Endothelial cell of umbilical vein (primary cell): Measurements from ENCODE around the gene GPHB5. TPM values are rescaled to one million over a fixed set of nuclear protein-coding genes. Genes with fewer than 3 reads are reported as not detected.

Source experiments
- BruUV-seq: library from RNA; stranded (reverse); fragments of 400-500 nt; replicated peaks from 2 replicates; lab custom pipeline; 2021; lab: Mats Ljungman, UMichigan
- CTCF ChIA-PET: fragments of 300-600, 350-600 bp; sonication (Branson Sonifier 250); formaldehyde crosslinking; loops from one replicate; lab custom pipeline; 2021; ENCODE audit warnings: antibody characterized with exemption, inconsistent platforms; lab: Charles Lee
- POLR2A ChIA-PET: fragments of 300-600, 350-600 bp; sonication (Branson Sonifier 250); formaldehyde crosslinking; loops from one replicate; lab custom pipeline; 2021; ENCODE audit warnings: antibody characterized with exemption, inconsistent platforms; lab: Charles Lee
- DNase-seq: peaks from one replicate; pipeline ENCODE4 v3.0.0-alpha.2; 2011; ENCODE audit warnings: low read depth, low spot score
- FAIRE-seq: peaks from 2 replicates; lab custom pipeline; 2011; peaks lifted over from hg19 to GRCh38; lab: Jason Lieb, UNC
- H2AFZ ChIP-seq: 2 replicates; pipeline ENCODE4 v1.6.0; 2012; ENCODE audit warnings: low read depth, low read length, control low read depth, inconsistent platforms
- H3K27ac ChIP-seq: 2 replicates; pipeline ENCODE4 v1.5.1; 2011; ENCODE audit warnings: low read depth, mild to moderate bottlenecking, control low read depth, low read length, moderate library complexity; ENCODE audit not compliant: insufficient read depth
- H3K27me3 ChIP-seq, 2 experiments: 2 replicates each; pipeline versions ENCODE4 v1.6.0 to v1.6.1; 2011; ENCODE audit warnings: low read length in 2 of 2, mixed read lengths in 1 of 2; ENCODE audit not compliant: control insufficient read depth in 2 of 2, insufficient read depth in 2 of 2
- H3K36me3 ChIP-seq, 2 experiments: 2 replicates in 1 of 2; 3 replicates in 1 of 2; pipeline ENCODE4 v1.5.1; 2011; ENCODE audit warnings: low read length in 2 of 2, mild to moderate bottlenecking in 1 of 2, moderate library complexity in 1 of 2; ENCODE audit not compliant: control insufficient read depth in 2 of 2, insufficient read depth in 2 of 2; ENCODE audit errors: extremely low read depth in 1 of 2
- H3K4me1 ChIP-seq: 3 replicates; pipeline ENCODE4 v1.5.1; 2011; ENCODE audit warnings: mild to moderate bottlenecking, low read length; ENCODE audit not compliant: control insufficient read depth, insufficient read depth; ENCODE audit errors: extremely low read depth
- H3K4me2 ChIP-seq: 2 replicates; pipeline ENCODE4 v1.6.1; 2011; ENCODE audit warnings: low read length, control low read depth, mixed read lengths; ENCODE audit not compliant: insufficient read depth
- H3K4me3 ChIP-seq, 3 experiments: fragments of 200-600 bp in 1 of 3; sonication (generic), shearing (Covaris generic) in 1 of 3; replicated peaks in 1 of 3; 2 replicates each; pipeline ENCODE4 v1.5.1; 2011 to 2016; ENCODE audit warnings: control low read depth in 3 of 3, low read length in 3 of 3, mild to moderate bottlenecking in 2 of 3, inconsistent platforms in 1 of 3, low read depth in 1 of 3, moderate library complexity in 1 of 3; ENCODE audit not compliant: insufficient read depth in 1 of 3
- H3K79me2 ChIP-seq: 2 replicates; pipeline ENCODE4 v1.6.0; 2012; ENCODE audit warnings: low read length, inconsistent platforms; ENCODE audit not compliant: control insufficient read depth, insufficient read depth
- H3K9ac ChIP-seq: replicated peaks from 2 replicates; pipeline ENCODE3; 2011; ENCODE audit warnings: low read length, control low read depth; ENCODE audit not compliant: insufficient read depth; ENCODE audit errors: extremely low read depth
- H3K9me1 ChIP-seq: replicated peaks from 3 replicates; pipeline ENCODE4 v1.6.0; 2011; ENCODE audit warnings: mild to moderate bottlenecking, low read length; ENCODE audit not compliant: control insufficient read depth, insufficient read depth; ENCODE audit errors: extremely low read depth
- H3K9me3 ChIP-seq: replicated peaks from 2 replicates; pipeline ENCODE4 v1.5.1; 2012; ENCODE audit warnings: low read length, inconsistent platforms; ENCODE audit not compliant: control insufficient read depth, insufficient read depth
- H4K20me1 ChIP-seq: replicated peaks from 2 replicates; pipeline ENCODE3; 2011; ENCODE audit warnings: mild to moderate bottlenecking, low read length; ENCODE audit not compliant: control insufficient read depth, insufficient read depth; ENCODE audit errors: extremely low read depth
- EZH2 ChIP-seq: IDR thresholded peaks from 2 replicates; pipeline ENCODE4 v1.6.1; 2012; ENCODE audit warnings: borderline replicate concordance, low read depth, mild to moderate bottlenecking, moderate library complexity, low read length, inconsistent platforms; ENCODE audit not compliant: severe bottlenecking
- FOS ChIP-seq: IDR thresholded peaks from 2 replicates; pipeline ENCODE4 v1.6.1; 2011; ENCODE audit warnings: mild to moderate bottlenecking, low read length, moderate library complexity, borderline replicate concordance; ENCODE audit not compliant: insufficient read depth
- GATA2 ChIP-seq: IDR thresholded peaks from 2 replicates; pipeline ENCODE4 v1.7.0; 2011; ENCODE audit warnings: low read depth, mild to moderate bottlenecking, moderate library complexity, mixed read lengths, low read length; ENCODE audit not compliant: insufficient read length, insufficient read depth
- JUN ChIP-seq: IDR thresholded peaks from 2 replicates; pipeline ENCODE4 v1.6.1; 2011; ENCODE audit warnings: borderline replicate concordance, low read depth; ENCODE audit not compliant: insufficient read length, insufficient read depth
- MYC ChIP-seq: IDR thresholded peaks from one replicate; pipeline ENCODE4 v1.6.1; 2011; ENCODE audit warnings: mild to moderate bottlenecking, low read depth, low read length
- POLR2A ChIP-seq: IDR thresholded peaks from 2 replicates; pipeline ENCODE4 v1.6.1; 2012; ENCODE audit warnings: low read depth, mild to moderate bottlenecking, control low read depth, low read length
- POLR2AphosphoS5 ChIP-seq: IDR thresholded peaks from 2 replicates; pipeline ENCODE4 v1.6.1; 2012; ENCODE audit warnings: low read depth, mild to moderate bottlenecking, control low read depth, low read length, moderate library complexity; ENCODE audit not compliant: insufficient read depth
- dilution Hi-C: fragments of 300-500 bp; cut with MboI; formaldehyde crosslinking; loops from one replicate; pipeline ENCODE4 v1.15.0; 2019; ENCODE audit warnings: low sequenced_read_pairs; ENCODE audit not compliant: extremely low pct_ligation_motif_present
- intact Hi-C: fragments of 100-400 bp; cut with micrococcal nuclease; formaldehyde crosslinking; loops from one replicate; pipeline ENCODE4 v1.10.0; 2022
- polyA plus RNA-seq, 4 experiments: library from polyadenylated mRNA; depleted of rRNA in 3 of 4; stranded (reverse) in 3 of 4; unstranded in 1 of 4; fragments of >200 nt; gene quantifications; 2 replicates each; pipeline versions ENCODE4 v1.2.1 to v1.2.3, GENCODE V29; 2011 to 2012; ENCODE audit warnings: missing spikeins in 1 of 4
- total RNA-seq: library from RNA; stranded (reverse); gene quantifications from 2 replicates; pipeline ENCODE4 v1.2.3, GENCODE V29; 2021
- TF ChIP-seq, protein P1 (sequence below), 2 donors: IDR thresholded peaks; 1 replicate in 1 of 2; 2 replicates in 1 of 2; pipeline ENCODE4 v1.5.1; 2011; ENCODE audit warnings: low read length in 2 of 2, mild to moderate bottlenecking in 2 of 2, moderate library complexity in 2 of 2, control low read depth in 1 of 2, inconsistent platforms in 1 of 2, low read depth in 1 of 2; ENCODE audit not compliant: insufficient read depth in 1 of 2; ENCODE audit errors: extremely low read depth in 1 of 2
- TF ChIP-seq, protein P2 (sequence below): IDR thresholded peaks from 2 replicates; pipeline ENCODE4 v1.6.1; 2011; ENCODE audit not compliant: insufficient read depth, insufficient read length

GPHB5 gene
- total and polyA plus RNA-seq, 2 donors (not counting 3 experiments of a cell fraction or from before 2014, with no cell fraction given) = not detected

DNA sequence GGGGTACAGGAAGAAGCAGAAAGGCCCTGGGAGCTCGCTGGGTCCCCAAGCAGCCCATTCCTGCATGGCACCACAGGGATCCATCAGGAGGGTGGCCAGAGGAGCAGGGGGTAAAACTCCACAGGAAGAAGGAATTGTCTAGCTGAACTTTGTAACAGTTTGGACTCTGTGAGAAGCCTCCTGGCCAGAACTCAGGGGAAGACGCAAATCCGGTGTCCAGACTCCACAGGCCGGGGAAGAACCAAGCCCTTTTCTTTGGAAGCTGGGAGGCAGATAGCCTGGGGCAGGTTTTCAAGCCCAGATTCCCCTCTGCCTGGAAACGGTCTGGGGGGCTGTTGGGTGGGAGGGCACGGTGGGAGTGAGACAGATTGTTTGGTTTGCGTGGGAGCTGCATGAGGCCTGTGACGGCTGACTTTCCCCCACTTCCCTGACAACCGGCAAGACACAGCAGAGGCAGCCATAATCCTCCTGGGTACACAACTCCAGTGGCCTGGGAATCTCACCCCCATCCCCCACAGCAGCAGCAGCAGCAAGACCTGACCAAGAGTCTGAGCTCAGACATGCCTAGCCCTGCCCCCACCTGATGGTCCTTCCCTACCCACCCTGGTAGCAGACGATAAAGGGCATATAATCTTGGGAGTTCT lies 16.7 kb downstream of the GPHB5 start:
- TF ChIP-seq JUN (no peak), POLR2AphosphoS5 (no peak), FOS (no peak), EZH2 (no peak), POLR2A (no peak), MYC (no peak), GATA2 (no peak)
- TF ChIP-seq, protein P1, sequence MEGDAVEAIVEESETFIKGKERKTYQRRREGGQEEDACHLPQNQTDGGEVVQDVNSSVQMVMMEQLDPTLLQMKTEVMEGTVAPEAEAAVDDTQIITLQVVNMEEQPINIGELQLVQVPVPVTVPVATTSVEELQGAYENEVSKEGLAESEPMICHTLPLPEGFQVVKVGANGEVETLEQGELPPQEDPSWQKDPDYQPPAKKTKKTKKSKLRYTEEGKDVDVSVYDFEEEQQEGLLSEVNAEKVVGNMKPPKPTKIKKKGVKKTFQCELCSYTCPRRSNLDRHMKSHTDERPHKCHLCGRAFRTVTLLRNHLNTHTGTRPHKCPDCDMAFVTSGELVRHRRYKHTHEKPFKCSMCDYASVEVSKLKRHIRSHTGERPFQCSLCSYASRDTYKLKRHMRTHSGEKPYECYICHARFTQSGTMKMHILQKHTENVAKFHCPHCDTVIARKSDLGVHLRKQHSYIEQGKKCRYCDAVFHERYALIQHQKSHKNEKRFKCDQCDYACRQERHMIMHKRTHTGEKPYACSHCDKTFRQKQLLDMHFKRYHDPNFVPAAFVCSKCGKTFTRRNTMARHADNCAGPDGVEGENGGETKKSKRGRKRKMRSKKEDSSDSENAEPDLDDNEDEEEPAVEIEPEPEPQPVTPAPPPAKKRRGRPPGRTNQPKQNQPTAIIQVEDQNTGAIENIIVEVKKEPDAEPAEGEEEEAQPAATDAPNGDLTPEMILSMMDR (IDR thresholded peaks at IDR 0.05; ENCODE audit: extremely low read depth in 1 of 2, insufficient read depth in 1 of 2, low read depth in 1 of 2, low read length in 2 of 2) = no peak
- TF ChIP-seq, protein P2, sequence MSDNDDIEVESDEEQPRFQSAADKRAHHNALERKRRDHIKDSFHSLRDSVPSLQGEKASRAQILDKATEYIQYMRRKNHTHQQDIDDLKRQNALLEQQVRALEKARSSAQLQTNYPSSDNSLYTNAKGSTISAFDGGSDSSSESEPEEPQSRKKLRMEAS = no peak
- no peak for FAIRE-seq
- ChIA-PET POLR2A (no interaction called here), CTCF (no interaction called here)
- H3K27me3 ChIP-seq = peaks cover 0 to 13% of the 10 kb centered on the region in 2 experiments
- dilution Hi-C loops (no loop called here), intact Hi-C loops (loop anchor here (10.0 kb wide), 1 partner anchor 257 kb away; the partner anchor contains the start of gene KCNH5)
- H3K9ac ChIP-seq = no peak overlapping the region
- no peak overlapping the region for H3K4me3 ChIP-seq
- no peaks in the 10 kb centered on the region for H3K9me1 ChIP-seq
- no peak for DNase-seq
- H3K4me1 ChIP-seq = no peaks in the 10 kb centered on the region
- no TSS peak for BruUV-seq
- H2AFZ ChIP-seq = no peak overlapping the region
- no peak overlapping the region for H3K27ac ChIP-seq
- H3K9me3 ChIP-seq = no peaks in the 10 kb centered on the region
- no peaks in the 10 kb centered on the region for H3K36me3 ChIP-seq
- no peak overlapping the region for H3K4me2 ChIP-seq
- H4K20me1 ChIP-seq = no peaks in the 10 kb centered on the region
- H3K79me2 ChIP-seq = no peaks in the 10 kb centered on the region
